Neural progenitor cell (in vitro differentiated cells): ENCODE results near the gene NEGR1. TPM values are rescaled to one million over a fixed set of nuclear protein-coding genes. Genes with fewer than 3 reads are reported as not detected.

ENCODE experiments used
- DNase-seq: peaks from one replicate; pipeline ENCODE4 v3.0.0-alpha.2; 2016; ENCODE audit warnings: low spot score
- H2AFZ ChIP-seq: fragments of 200-600 bp; sonication (generic); replicated peaks from 2 replicates; pipeline ENCODE4 v1.6.1; 2016; ENCODE audit warnings: antibody characterized with exemption
- H3F3A ChIP-seq: fragments of 200-600 bp; sonication (generic); 2 replicates; pipeline ENCODE4 v1.6.1; 2016; ENCODE audit warnings: antibody characterized with exemption, low read depth
- H3K27ac ChIP-seq: fragments of 200-600 bp; sonication (generic); 2 replicates; pipeline ENCODE4 v1.5.1; 2016; ENCODE audit warnings: mild to moderate bottlenecking
- H3K27me3 ChIP-seq: fragments of 200-600 bp; sonication (generic); 2 replicates; pipeline ENCODE4 v1.6.1; 2016; ENCODE audit warnings: mild to moderate bottlenecking, moderate library complexity
- H3K36me3 ChIP-seq: fragments of 200-600 bp; sonication (generic); 2 replicates; pipeline ENCODE4 v1.5.1; 2016
- H3K4me1 ChIP-seq: fragments of 200-600 bp; sonication (generic); 2 replicates; pipeline ENCODE4 v1.6.1; 2016; ENCODE audit warnings: mixed run types
- H3K4me2 ChIP-seq: fragments of 200-600 bp; sonication (generic); 2 replicates; pipeline ENCODE4 v1.6.1; 2016
- H3K4me3 ChIP-seq: fragments of 200-600 bp; sonication (generic); 2 replicates; pipeline ENCODE4 v1.5.1; 2016
- H3K79me2 ChIP-seq: fragments of 200-600 bp; sonication (generic); 2 replicates; pipeline ENCODE4 v1.6.1; 2016; ENCODE audit warnings: low read depth
- H3K9ac ChIP-seq: fragments of 200-600 bp; sonication (generic); 2 replicates; pipeline ENCODE4 v1.6.1; 2016
- H3K9me3 ChIP-seq: fragments of 200-600 bp; sonication (generic); 2 replicates; pipeline ENCODE4 v1.5.1; 2016; ENCODE audit warnings: low read depth
- H4K20me1 ChIP-seq: fragments of 200-600 bp; sonication (generic); 2 replicates; pipeline ENCODE4 v1.6.1; 2016; ENCODE audit warnings: low read depth
- H3K27ac Mint-ChIP-seq: 3 replicates; pipeline ENCODE4 v1.8.0; 2021; ENCODE audit warnings: mixed read lengths
- H3K27me3 Mint-ChIP-seq: 2 replicates; pipeline ENCODE4 v1.8.0; 2022; ENCODE audit warnings: low read depth, mild to moderate bottlenecking, inconsistent platforms, moderate library complexity, mixed read lengths; ENCODE audit not compliant: insufficient read depth
- H3K36me3 Mint-ChIP-seq: 3 replicates; pipeline ENCODE4 v1.8.0; 2021; ENCODE audit warnings: mixed read lengths
- H3K4me1 Mint-ChIP-seq: 3 replicates; pipeline ENCODE4 v1.8.0; 2021; ENCODE audit warnings: mixed read lengths
- H3K4me3 Mint-ChIP-seq: 3 replicates; pipeline ENCODE4 v1.8.0; 2021; ENCODE audit warnings: mild to moderate bottlenecking, moderate library complexity, mixed read lengths
- H3K9me3 Mint-ChIP-seq: 3 replicates; pipeline ENCODE4 v1.8.0; 2020; ENCODE audit warnings: mixed read lengths
- CTCF ChIP-seq: fragments of 200-600 bp; sonication (generic); IDR thresholded peaks from 2 replicates; pipeline ENCODE4 v1.5.1; 2017; ENCODE audit warnings: antibody characterized with exemption, mild to moderate bottlenecking
- EZH2 ChIP-seq: fragments of 200-600 bp; sonication (generic); IDR thresholded peaks from 2 replicates; pipeline ENCODE4 v1.6.1; 2017; ENCODE audit warnings: antibody characterized with exemption, mild to moderate bottlenecking, moderate library complexity
- EZH2phosphoT487 ChIP-seq: fragments of 200-600 bp; sonication (generic); IDR thresholded peaks from 2 replicates; pipeline ENCODE4 v1.6.1; 2017; ENCODE audit warnings: antibody characterized with exemption
- total RNA-seq: library from RNA; depleted of rRNA; stranded (reverse); fragments of >200 nt; gene quantifications from 2 replicates; pipeline ENCODE4 v1.2.3, GENCODE V29; 2015; ENCODE audit warnings: low replicate concordance

Gene NEGR1
- total RNA-seq, 1 donor from 2014 or later, result 0.62 TPM

GRCh38 chr1:71869326-71869725, 413.0 kb downstream of the NEGR1 start:
- H3F3A ChIP-seq, result no peaks in the 10 kb centered on the region
- Mint-ChIP-seq H3K27ac (no peak overlapping the region), H3K27me3 (no peaks in the 10 kb centered on the region), H3K4me3 (no peak overlapping the region), H3K4me1 (no peaks in the 10 kb centered on the region), H3K36me3 (no peaks in the 10 kb centered on the region), H3K9me3 (no peaks in the 10 kb centered on the region)
- H3K9ac ChIP-seq, result no peak overlapping the region
- TF ChIP-seq EZH2phosphoT487 (no peak), CTCF (no peak), EZH2 (no peak)
- H3K4me1 ChIP-seq, result no peaks in the 10 kb centered on the region
- H4K20me1 ChIP-seq, result no peaks in the 10 kb centered on the region
- no peak overlapping the region for H3K27ac ChIP-seq
- H3K36me3 ChIP-seq, result no peaks in the 10 kb centered on the region
- no peaks in the 10 kb centered on the region for H3K27me3 ChIP-seq
- no peaks in the 10 kb centered on the region for H3K79me2 ChIP-seq
- H3K9me3 ChIP-seq, result no peaks in the 10 kb centered on the region
- H3K4me3 ChIP-seq, result no peak overlapping the region
- H2AFZ ChIP-seq, result no peak overlapping the region
- no peak overlapping the region for H3K4me2 ChIP-seq
- DNase-seq, result no peak

- no peak overlapping the region for H3K9ac ChIP-seq
- H3K27ac ChIP-seq, result no peak overlapping the region
- no peak for DNase-seq
- Mint-ChIP-seq H3K36me3 (no peaks in the 10 kb centered on the region), H3K4me1 (peaks cover 5% of the 10 kb centered on the region), H3K27ac (no peak overlapping the region), H3K9me3 (no peaks in the 10 kb centered on the region), H3K4me3 (no peak overlapping the region), H3K27me3 (no peaks in the 10 kb centered on the region)
- H2AFZ ChIP-seq, result no peak overlapping the region
- no peaks in the 10 kb centered on the region for H3K27me3 ChIP-seq
- H3F3A ChIP-seq, result no peaks in the 10 kb centered on the region
- H3K9me3 ChIP-seq, result no peaks in the 10 kb centered on the region
- no peaks in the 10 kb centered on the region for H3K36me3 ChIP-seq
- no peak overlapping the region for H3K4me3 ChIP-seq
- TF ChIP-seq CTCF (no peak), EZH2phosphoT487 (no peak), EZH2 (no peak)
- no peaks in the 10 kb centered on the region for H4K20me1 ChIP-seq
- no peaks in the 10 kb centered on the region for H3K4me1 ChIP-seq
- no peaks in the 10 kb centered on the region for H3K79me2 ChIP-seq
- no peak overlapping the region for H3K4me2 ChIP-seq
These were observed 419.6 kb downstream of the NEGR1 start for GRCh38 chr1:71862756-71863155.

GRCh38 chr1:71861022-71861421, 421.3 kb downstream of the NEGR1 start:
- Histone ChIP-seq H3K27ac (no peak overlapping the region), H4K20me1 (no peaks in the 10 kb centered on the region), H2AFZ (no peak overlapping the region), H3K27me3 (no peaks in the 10 kb centered on the region), H3F3A (no peaks in the 10 kb centered on the region), H3K4me3 (no peak overlapping the region), H3K9ac (no peak overlapping the region), H3K36me3 (no peaks in the 10 kb centered on the region), H3K79me2 (no peaks in the 10 kb centered on the region), H3K4me1 (no peaks in the 10 kb centered on the region), H3K9me3 (no peaks in the 10 kb centered on the region), H3K4me2 (no peak overlapping the region)
- Mint-ChIP-seq H3K27me3 (no peaks in the 10 kb centered on the region), H3K4me3 (no peak overlapping the region), H3K9me3 (no peaks in the 10 kb centered on the region), H3K4me1 (peaks cover 6% of the 10 kb centered on the region), H3K36me3 (no peaks in the 10 kb centered on the region), H3K27ac (no peak overlapping the region)
- DNase-seq, result no peak
- no peak for TF ChIP-seq EZH2
- TF ChIP-seq CTCF, result no peak
- TF ChIP-seq EZH2phosphoT487, result no peak

- no peaks in the 10 kb centered on the region for H3K4me1 ChIP-seq
- H3K36me3 ChIP-seq, result no peaks in the 10 kb centered on the region
- Mint-ChIP-seq H3K27me3 (no peaks in the 10 kb centered on the region), H3K4me3 (no peak overlapping the region), H3K27ac (no peak overlapping the region), H3K4me1 (peaks cover 6% of the 10 kb centered on the region), H3K9me3 (no peaks in the 10 kb centered on the region), H3K36me3 (no peaks in the 10 kb centered on the region)
- DNase-seq, result no peak
- H4K20me1 ChIP-seq, result no peaks in the 10 kb centered on the region
- no peaks in the 10 kb centered on the region for H3F3A ChIP-seq
- no peak overlapping the region for H3K27ac ChIP-seq
- no peaks in the 10 kb centered on the region for H3K9me3 ChIP-seq
- no peaks in the 10 kb centered on the region for H3K79me2 ChIP-seq
- no peak overlapping the region for H3K9ac ChIP-seq
- no peak overlapping the region for H3K4me3 ChIP-seq
- TF ChIP-seq EZH2 (no peak), EZH2phosphoT487 (no peak), CTCF (no peak)
- no peak overlapping the region for H2AFZ ChIP-seq
- no peak overlapping the region for H3K4me2 ChIP-seq
- no peaks in the 10 kb centered on the region for H3K27me3 ChIP-seq
These were observed 422.5 kb downstream of the NEGR1 start for GRCh38 chr1:71859806-71860205.
